Activated effector memory CD4-positive, alpha-beta T cell treated with Interleukin-2 at 50 U/mL for 16 hours (primary cell): ENCODE data around the gene CARD11.
"Not testable (repeated sequence)": the region's sequence is repeated elsewhere in the genome, so short reads cannot be mapped to it uniquely, and the experiment has no call there.

Experiments
- DNase-seq: peaks from one replicate; pipeline ENCODE4 v3.0.0-alpha.2; 2020

CARD11 gene

DNA sequence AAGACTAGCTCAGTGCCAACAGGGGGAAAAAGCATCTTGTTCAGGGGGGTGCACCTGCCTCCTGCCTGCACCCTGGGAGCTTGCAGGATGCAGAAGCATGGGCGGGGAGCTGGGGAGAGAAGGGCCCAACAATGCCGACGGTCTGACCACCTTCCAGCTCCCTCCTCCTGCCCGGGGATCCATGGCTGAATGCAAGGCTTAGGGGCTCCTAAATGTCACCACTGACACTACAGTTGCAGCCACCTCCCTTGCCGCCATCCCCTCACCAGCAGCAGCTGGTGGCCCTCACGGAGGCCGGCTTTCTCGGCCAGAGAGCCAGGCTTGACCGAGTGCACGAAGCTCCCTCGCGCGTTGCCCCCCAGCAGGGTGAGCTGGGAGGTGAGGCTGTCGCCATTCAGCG lies 120.8 kb downstream of the CARD11 start:
- DNase-seq = no peak

DNA sequence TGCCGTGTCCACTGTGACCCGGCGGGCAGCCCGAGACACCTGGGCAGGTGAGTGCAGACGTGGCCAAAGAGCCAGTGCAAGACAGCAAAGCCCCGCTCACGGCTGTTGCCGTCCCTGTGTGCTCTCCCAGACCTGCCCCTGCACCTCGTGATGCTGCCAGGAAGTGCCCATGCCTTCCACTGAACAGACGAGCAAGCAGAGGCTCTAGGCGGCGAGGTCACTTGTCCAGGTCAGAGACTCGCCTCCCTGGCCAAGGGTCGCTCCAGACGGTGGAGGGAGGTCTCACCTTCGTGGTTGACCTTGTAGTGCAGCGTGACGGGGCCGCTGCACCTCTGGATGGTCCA lies 121.3 kb downstream of the CARD11 start:
- DNase-seq = no peak

DNA sequence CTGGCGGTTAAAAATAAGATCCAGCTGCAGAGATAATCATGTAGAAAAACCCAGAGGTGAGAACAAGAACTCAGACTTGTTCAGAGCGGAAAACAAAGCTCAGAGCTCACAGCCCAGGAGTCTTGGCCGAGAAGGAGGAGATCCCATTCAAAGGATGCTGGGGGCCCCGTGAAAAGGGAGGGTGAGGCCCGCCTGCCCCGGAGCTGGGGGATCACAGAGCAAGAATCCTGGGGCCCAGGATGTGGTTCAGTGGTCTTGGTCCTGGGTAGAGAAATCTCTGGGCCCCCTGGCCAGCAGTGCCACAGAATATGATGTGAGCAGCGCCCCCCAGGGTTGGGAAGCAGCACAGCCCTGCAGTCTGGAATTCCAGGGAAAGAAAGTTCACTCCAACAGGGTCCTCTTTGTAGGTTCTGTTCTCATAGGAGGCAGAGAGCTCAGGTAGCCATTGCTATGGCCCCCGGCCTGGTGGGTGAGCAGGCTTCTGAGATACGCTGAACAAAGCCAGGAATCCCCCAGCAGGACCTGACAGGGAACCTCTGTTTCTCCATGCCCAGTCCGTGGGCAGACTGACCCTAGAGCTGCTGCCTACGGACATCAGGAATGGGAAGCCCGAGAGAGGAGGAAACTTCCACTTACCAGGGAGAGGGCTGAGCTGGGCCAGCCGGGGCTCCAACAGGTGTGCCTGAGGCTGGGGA lies 121.9 kb downstream of the CARD11 start:
- no peak for DNase-seq

DNA sequence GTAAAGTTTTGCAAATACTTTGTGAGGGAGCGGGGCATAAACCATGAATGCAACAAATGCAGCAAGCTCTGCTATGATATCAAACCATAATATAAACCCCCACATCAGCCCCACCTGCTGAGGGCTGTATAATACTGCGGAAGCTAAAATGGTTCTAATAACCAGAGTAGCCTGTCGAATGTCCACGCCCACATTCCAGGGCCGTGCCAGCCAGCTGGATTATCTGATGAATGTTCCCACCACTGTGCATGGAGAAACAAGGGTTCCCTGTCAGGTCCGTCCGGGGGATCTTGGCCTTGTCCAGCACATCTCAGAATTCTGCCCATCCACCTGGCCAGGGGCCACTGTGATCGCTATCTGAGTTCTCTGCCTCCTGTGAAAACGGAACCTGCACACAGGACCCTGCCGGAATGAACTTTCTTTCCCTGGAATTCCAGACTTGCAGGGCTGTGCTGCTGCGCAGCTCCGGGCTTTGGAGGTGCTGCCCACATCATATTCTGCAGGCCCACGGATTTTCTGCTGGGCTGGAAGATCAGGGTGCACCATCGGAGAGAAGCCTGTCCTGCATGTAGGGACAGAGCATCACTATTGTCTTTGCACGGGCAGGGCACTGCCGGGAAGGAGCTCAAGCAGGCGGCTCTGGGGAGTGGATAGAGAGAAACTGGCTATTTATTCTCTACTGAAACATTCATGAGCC lies 122.6 kb downstream of the CARD11 start:
- no peak for DNase-seq

DNA sequence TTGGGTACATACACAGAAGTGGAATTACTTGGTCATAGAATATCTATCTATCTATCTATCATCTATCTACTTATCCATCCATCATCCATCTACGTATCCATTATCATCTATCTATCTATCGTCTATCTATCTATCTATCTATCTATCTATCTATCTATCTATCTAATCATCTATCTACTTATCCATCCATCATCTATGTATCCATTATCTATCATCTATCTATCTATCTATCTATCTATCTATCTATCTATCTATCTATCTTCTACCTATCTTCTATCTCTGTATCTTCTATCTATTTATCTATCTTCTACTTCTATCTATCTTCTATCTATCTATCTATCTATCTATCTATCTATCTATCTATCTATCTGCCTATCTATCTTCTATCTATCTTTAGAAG lies 123.2 kb downstream of the CARD11 start:
- not testable (repeated sequence) for DNase-seq

DNA sequence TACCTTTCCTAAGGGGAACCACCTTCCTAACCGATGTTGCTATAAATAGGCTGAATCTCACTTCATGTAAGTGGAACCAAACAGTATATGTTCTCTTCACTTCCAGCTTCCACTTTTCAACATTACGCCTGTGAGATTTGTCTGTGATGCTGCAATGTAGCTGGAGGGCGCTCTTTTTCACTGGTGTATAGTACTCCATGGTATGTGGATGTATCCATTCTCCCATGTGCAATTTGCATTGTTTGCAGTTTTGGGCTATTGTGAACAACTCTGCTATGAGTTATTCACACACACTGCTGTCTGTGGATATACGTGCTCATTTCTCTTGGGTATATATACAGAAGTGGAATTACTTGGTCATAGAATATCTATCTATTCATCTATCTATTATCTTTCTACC lies 123.6 kb downstream of the CARD11 start:
- no peak for DNase-seq

DNA sequence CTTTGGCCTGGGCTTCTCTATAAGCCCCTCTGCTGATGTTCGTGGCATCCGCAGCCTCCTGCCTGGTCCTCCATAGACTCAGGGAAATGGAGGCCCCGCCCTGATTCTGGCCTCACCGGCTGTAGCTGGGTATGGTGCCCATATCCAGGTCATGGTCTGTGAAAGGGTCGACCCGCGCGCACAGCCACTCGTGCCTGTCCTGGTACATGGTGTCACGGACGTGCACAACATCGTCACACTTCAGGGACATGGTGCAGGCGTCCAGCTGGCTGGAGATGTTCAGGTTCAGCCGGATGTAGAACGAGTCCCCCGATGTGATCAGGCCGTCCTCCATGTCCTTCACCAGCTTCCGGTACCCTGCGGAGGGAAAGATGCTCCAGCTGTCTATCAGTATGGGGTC lies 124.4 kb downstream of the CARD11 start:
- DNase-seq = no peak

DNA sequence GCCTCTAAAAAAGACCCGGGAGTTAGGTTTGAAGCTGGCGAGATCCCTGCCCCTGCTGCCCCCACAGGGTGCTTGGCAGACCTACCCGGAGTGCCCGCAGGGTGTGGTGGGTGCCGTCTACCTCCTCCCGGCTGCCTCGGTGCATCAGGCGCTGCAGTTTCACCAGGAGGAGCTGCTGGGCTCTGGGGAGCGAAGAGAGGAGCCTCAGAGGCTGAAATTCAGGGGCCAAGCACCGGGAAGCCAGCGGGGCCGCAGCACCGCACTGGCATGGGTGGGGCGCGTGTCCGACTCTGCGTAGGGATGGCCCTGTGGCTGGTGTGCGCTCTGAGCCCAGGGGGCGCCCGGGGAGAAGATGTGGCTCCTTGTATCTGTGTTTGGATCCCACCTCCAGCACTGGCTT lies 125.3 kb downstream of the CARD11 start:
- no peak for DNase-seq

DNA sequence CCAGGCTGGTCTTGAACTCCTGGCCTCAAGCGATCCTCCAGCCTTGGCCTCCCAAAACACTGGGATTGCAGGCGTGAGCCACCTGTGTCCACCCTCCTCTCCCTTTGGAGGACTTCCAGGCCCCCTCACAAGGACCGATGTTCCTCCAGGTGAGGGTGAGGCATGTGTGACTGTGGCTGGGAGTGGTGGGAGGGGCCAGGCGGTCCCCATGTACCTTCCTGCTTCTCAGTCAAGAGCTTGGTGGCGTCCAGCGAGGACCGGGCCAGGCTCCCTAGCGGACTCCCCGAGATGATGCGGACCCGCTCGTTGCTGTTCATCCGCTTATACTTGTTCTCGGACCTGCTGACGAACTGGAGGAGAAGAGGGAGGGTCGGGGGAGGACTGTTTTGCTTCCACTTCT lies 128.6 kb downstream of the CARD11 start:
- DNase-seq = no peak

DNA sequence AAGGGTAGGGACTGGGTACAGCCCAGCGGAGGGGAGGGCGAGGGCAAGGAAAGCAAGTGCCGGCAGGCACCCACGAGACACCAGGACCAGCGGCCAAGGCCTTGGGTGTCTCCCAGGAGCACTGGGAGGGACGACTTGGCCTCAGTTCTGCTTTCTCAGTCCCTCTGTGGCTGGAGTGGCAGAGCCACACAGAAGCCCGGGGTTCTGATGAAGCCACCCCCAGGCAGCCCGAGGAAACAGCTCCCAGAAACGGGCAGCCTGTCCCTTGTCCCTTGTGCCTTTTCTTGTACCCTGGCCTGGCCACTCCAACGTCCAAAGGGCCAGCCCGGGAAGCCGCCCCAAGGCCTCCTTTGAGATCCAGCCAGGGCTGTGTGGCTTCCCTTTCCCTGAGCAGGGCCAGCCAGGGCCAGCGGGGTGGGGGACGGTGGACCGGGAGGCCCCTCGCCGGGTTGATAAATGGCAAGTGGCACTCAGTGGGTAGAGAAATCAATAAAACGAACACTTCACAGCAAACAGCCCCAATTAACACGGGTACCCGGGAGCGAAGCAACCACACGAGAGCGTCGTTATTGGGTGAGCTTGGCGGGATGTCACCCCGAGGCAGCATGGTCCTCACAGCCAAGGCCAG lies 129.8 kb downstream of the CARD11 start:
- no peak for DNase-seq

DNA sequence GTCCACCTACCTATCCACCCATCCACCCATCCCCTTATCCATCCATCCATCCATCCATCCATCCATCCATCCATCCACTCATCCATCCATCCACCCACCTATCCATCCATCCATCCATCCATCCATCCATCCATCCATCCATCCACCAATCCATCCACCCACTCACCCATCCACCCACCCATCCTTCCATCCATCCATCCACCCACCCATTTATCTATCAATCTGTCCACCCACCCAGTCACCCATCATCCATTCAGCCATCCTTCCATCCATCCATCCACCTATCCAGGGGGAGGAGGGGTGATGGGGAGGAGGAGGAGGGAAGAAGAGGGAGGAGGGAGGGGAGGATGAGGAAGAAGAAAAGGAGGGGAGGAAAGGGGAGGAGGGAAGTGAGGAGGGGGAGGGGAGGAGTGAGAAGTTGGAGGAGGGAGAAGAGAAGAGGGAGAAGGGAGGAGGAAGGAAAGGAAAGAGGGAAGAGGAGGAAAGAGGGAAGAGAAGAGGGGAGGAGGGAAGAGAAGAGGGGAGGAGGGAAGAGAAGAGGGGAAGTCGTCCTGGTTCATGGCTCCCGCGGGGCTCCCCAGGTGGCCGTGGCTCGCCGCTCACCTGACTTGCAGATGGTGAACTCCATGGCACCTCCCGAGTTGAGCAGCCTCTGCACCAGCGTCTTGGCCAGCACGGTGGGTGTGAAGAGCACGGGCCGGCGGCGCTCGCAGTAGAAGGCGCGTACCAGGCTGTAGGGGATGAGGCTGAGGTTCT lies 130.8 kb downstream of the CARD11 start:
- DNase-seq = no peak

DNA sequence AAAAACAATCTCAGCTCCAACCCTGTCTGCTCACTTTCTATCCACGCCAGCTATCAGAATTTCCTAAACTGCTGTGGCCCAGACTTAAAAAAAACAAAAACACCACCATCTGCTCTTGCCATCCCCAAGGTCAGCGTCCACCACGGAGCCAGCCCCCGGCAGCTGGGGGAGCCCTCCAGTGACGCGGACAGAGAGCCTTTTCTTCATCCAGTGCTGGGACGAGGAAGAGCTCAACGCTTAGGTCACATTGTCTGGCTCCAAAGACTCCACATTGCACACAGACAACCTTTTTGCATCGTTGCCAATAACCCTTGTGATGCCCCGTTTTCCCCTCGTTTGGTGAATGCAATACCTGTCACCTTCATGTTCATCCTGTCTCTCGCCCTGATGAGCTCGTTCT lies 132.2 kb downstream of the CARD11 start:
- no peak for DNase-seq

DNA sequence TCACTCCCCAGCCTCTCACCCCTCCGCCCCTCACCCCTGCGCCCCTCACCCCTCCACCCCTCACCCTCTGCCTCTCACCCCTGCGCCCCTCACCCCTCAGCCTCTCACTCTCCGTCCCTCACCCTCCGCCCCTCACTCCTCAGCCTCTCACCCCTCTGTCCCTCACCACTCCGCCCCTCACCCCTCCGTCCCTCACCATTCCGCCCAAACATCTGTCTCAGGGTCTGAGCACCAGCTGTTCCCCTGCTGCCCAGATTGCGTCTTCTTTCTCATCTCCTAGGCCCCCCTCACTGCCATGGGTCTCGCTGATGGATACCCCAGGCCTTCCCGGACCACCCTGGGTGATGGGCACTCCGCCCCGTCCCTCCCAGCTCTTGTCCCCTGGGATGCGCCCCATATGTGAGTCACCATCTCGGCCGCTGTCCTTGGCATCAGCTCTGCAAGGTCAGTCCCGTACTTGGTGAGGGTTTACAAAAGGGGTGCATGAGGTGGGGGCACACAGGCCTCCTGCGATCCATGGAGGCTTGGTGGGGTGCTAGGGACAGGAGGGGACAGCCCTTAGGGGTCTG lies 134.1 kb downstream of the CARD11 start:
- no peak for DNase-seq

DNA sequence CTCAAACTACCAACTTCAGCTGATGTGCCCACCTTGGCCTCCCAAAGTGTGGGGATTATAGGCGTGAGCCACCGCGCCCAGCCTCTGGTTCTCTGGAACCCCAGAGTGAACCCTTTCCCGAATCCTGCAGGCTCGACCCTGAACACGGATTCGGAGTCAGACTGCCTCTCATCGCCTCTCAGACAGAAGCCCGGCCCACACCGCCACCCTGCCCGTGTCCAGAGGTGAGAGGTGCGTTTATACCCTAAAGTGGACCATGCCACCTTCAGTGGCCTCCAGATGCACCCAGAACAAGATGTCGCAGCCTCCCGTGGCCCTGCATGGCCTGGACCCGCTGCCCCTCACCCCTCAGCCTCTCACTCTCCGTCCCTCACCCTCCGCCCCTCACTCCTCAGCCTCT lies 134.6 kb downstream of the CARD11 start:
- no peak for DNase-seq

DNA sequence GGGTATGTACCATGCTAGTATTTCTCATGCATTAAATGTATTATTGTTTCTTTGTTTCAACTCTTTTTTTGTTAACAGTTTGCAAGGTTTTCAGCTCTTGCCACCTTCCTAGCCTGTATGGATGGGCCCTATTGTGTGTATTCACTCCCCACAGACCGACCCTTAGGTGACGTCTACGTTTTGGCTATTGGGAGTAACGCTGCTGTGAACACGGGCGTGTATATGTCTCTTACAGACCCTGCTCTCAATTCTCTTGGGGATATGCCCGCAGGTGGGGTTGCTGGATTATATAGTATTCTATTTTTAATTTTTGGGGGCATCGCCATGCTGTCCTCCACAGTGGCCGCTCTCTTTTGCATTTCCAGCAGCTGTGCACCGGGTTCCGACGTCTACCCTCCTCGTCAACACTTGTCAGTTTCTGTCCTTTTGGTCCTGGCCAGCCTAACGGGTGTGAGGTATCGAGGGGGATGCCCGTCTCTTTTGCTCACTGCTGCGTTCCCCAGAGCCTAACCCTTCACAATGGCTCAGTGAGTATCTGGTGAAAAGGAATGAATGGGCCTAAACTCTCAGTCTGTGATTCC lies 135.5 kb downstream of the CARD11 start:
- DNase-seq = no peak

DNA sequence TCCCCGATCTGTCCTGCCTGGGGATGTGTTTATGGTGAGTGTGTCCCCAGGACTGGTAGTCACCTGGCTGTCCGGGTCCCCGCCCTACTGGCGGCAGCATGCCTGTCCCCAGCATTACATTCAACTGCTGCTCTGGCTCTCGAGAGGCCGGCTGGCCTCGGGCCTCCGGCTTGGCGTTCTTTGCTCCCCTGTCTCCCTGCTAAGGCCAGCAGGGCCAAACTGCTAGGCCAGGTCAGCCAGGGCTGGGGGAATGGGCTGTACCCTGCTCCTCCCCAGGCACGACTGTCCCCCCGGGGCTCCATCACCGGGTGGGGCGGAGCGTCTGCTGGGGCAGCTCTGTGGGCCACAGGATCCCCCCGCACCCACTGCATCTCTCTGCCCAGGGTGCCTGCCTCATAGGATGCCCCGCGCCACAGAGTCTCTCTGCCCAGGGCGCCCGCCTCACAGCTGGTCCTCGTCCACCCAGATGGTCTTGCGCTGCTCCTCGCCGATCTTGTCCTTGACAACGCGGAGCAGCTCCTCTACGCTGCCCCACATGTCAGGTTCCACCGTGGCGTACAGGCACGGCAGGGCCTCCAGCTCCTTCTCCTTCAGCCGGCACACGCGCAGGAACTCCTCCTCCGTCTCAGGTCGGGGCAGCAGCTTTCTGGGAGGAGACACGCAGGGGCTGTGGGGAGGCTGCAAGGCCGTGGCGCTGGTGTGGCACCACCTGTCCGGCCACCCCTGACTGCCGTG lies 137.3 kb downstream of the CARD11 start:
- no peak for DNase-seq

DNA sequence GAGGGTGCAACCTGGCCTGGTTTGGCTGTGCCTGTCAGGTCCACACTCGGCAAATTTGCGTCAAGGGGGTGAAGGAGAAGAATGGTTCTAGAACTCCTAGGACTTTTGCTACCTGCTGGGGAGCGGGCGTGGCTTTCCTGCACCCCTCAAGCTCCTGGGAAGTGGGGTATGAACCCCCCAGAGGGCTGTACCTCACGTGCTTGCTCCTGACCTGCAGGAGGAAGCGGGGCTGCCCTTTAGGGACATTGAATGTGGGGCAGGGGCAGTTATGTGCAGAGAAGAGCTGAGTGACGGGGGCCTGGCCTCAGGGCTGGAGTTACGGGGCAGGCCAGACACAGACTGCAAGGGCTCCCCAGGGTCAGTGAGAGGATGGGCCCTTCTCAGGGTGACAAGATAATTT lies 138.2 kb downstream of the CARD11 start:
- no peak for DNase-seq

DNA sequence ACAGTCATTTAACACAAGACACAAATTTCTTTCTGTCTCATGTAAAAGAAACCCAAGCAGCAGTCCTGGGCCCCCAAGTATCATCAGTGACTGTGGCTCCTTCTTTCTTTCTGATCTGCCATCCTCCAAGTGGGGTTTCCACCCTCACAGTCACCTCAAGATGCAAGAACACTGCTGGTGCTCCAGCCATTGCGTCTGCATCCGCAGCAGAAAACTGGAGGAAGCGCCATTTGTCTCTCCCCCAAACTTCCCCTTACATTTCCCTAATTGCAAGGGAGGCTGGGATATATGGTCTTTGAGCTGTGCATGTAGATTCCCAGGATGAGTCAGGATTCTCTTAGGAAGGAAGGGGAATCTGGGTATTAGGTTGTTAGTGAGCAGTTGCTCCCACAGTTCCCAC lies 138.6 kb downstream of the CARD11 start:
- no peak for DNase-seq

DNA sequence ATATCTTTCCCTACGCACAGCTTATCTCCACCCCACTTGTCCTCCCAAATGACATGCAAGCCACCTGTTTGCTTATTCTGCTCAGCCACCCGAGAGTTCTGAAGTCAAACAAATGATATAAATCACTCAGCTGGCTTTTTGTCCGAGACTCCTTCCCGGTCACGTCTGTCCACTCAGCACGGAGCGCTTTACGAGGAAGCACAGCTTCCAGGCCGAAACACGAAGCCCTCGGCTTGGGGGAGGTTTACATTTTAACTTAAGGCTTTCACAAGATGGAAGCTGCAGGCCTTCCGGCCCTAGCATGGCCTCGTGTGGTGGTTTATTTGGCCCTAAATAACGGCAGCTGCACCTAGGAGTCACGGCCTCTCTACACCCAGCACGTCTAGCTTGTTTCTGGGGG lies 139.5 kb downstream of the CARD11 start:
- DNase-seq = no peak

DNA sequence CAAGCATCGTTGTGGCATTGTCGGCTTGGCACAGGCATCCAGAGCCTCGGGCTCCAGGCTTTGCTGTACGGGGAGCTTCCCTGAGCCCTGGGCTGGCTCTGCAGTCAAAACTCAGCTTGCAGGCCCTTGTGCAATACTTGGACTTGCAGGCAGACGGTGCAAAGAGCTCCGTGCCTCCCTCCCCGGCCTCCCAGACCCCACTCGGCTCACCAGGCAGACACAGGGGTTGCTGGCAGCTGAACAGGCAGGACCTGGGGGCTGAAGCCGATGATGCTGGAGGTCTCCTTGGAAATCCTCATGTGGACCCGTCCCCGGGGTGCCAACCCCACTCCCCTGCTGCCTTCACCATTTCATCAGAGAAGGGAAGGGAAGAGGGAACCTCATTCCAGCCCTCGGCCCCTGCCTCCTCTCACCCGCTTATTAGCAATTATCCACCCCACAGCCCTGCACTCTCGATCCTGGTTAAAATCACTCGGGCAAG lies 139.9 kb downstream of the CARD11 start:
- no peak for DNase-seq

DNA sequence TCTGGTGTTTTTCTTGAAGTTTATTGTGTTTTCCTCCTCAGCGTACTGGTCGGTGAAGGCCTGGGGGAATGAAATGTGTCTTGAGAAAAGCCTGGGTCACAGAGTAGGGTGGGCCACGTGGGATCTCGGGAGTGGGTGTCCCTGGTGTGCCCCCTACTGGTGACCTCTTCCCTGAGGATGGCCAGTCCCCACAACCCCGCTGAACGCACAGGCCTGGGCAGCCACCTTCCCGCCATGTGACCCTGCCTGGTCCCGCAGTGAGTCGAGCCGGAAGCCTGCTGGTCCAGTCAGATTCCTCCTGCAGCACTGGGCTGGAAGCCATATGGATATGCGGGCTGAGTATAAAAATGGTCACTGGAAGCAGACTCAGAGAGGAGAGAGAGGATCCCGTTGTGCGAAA lies 146.6 kb downstream of the CARD11 start:
- no peak for DNase-seq

DNA sequence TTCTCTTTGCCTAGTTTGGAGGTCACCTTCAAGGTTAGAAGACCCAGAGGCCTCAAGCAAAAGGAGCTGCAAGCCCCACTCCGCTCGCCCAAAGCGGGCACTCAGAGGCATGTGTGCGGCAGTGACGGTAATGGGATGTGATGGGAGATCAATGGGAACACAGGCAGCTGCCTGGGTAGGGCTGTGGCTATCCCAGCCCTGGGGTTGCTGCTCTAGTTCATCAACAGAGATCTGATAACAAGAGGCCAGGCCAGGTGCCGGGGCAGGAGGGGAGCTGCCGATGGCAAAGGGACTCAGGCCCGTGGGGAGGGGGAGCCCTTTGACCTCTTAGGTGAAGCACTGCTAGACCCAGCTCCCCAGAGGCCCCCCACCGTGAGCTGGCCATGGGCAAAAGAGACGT lies 147.5 kb downstream of the CARD11 start:
- DNase-seq = no peak
